ENCODE measurements around the gene COL7A1. TPM values are rescaled to one million over a fixed set of nuclear protein-coding genes. Genes with fewer than 3 reads are reported as not detected.

COL7A1 gene
- total RNA-seq, 1 experiment from 2014 or later = 8.1 TPM

DNA sequence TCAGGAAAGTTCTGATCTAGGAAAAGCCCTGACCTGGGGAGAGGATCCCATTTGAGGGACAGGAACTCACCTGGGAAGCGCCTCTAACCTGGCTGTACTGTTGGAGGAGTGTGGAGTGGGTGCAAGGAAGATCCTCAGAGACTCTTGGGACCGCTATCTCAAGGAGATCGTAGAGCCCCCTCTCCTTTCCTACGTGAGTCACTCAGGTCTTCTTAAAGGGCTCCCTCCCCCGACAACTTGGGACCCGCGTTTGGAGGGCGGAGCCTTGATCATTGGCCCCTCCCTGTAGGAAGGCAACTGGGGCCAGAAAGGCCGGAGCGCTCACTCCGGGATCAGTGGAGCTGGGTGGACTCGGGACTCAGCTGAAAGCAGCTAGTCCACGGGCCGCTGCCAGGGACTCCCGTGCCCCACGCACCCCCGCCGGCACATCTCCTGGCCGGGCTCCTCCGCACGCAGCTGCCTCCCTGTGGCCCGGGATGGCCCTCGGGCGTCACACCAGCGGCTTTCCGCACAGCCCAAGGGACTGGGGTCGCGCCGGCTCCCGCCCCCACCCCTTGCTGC, 39.6 kb upstream of the COL7A1 start (continued):
- TF ChIP-seq, protein P1, sequence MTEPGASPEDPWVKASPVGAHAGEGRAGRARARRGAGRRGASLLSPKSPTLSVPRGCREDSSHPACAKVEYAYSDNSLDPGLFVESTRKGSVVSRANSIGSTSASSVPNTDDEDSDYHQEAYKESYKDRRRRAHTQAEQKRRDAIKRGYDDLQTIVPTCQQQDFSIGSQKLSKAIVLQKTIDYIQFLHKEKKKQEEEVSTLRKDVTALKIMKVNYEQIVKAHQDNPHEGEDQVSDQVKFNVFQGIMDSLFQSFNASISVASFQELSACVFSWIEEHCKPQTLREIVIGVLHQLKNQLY (CRISPR knock-in tag; IDR thresholded peaks at IDR 0.05) = no peak
- TF ChIP-seq, protein P2, sequence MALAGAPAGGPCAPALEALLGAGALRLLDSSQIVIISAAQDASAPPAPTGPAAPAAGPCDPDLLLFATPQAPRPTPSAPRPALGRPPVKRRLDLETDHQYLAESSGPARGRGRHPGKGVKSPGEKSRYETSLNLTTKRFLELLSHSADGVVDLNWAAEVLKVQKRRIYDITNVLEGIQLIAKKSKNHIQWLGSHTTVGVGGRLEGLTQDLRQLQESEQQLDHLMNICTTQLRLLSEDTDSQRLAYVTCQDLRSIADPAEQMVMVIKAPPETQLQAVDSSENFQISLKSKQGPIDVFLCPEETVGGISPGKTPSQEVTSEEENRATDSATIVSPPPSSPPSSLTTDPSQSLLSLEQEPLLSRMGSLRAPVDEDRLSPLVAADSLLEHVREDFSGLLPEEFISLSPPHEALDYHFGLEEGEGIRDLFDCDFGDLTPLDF (CRISPR knock-in tag; IDR thresholded peaks at IDR 0.05) = no peak
- TF ChIP-seq, protein P3, sequence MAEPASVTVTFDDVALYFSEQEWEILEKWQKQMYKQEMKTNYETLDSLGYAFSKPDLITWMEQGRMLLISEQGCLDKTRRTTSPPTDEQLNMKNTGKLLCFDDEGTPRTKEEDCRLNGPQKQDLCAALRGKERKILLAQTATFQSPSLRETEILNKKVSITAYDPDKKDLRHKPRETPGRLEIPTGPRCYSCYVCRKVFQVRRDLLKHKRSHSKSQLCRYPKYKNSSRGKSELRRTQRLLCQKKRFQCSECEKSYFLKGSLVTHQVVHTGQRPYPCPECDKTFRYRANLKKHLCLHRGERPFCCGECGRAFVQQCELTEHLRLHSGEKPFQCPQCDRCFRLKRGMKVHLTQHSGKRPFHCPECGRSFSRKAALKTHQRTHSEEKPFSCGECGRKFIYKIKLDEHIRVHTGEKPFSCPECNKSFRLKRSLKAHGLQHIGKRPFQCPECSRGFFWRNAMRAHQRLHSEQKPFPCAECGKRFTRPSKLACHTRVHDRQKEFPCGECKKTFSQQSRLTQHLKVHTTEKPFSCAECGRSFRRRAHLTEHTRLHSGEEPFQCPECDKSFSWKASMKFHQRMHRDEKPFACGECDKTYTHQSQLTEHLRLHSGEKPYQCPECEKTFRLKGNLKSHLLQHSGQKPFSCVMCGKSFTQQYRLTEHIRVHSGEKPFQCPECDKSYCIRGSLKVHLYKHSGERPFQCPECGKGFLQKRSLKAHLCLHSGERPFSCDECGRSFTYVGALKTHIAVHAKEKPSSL (CRISPR knock-in tag; conservative IDR thresholded peaks at IDR 0.05) = no peak
- TF ChIP-seq RORB (CRISPR knock-in tag; IDR thresholded peaks at IDR 0.05) = no peak
- no peak for TF ChIP-seq ETV6 (CRISPR knock-in tag; IDR thresholded peaks at IDR 0.05)
- TF ChIP-seq CBFB (CRISPR knock-in tag; IDR thresholded peaks at IDR 0.05; ENCODE audit: low read depth) = peak; percentile 48; the same call in 1 of the 2 replicates
- 0 out of 2 replicates have a peak, but pooled peaks have one; percentile 29 for TF ChIP-seq NFE2L1 (CRISPR knock-in tag; IDR thresholded peaks at IDR 0.05)
- TF ChIP-seq SOX15 (CRISPR knock-in tag; IDR thresholded peaks at IDR 0.05) = no peak
- TF ChIP-seq, protein P4, sequence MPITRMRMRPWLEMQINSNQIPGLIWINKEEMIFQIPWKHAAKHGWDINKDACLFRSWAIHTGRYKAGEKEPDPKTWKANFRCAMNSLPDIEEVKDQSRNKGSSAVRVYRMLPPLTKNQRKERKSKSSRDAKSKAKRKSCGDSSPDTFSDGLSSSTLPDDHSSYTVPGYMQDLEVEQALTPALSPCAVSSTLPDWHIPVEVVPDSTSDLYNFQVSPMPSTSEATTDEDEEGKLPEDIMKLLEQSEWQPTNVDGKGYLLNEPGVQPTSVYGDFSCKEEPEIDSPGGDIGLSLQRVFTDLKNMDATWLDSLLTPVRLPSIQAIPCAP (CRISPR knock-in tag; IDR thresholded peaks at IDR 0.05) = no peak
- TF ChIP-seq EMX1 (CRISPR knock-in tag; IDR thresholded peaks at IDR 0.05) = no peak
- TF ChIP-seq, protein P5, sequence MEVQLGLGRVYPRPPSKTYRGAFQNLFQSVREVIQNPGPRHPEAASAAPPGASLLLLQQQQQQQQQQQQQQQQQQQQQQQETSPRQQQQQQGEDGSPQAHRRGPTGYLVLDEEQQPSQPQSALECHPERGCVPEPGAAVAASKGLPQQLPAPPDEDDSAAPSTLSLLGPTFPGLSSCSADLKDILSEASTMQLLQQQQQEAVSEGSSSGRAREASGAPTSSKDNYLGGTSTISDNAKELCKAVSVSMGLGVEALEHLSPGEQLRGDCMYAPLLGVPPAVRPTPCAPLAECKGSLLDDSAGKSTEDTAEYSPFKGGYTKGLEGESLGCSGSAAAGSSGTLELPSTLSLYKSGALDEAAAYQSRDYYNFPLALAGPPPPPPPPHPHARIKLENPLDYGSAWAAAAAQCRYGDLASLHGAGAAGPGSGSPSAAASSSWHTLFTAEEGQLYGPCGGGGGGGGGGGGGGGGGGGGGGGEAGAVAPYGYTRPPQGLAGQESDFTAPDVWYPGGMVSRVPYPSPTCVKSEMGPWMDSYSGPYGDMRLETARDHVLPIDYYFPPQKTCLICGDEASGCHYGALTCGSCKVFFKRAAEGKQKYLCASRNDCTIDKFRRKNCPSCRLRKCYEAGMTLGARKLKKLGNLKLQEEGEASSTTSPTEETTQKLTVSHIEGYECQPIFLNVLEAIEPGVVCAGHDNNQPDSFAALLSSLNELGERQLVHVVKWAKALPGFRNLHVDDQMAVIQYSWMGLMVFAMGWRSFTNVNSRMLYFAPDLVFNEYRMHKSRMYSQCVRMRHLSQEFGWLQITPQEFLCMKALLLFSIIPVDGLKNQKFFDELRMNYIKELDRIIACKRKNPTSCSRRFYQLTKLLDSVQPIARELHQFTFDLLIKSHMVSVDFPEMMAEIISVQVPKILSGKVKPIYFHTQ (CRISPR knock-in tag; IDR thresholded peaks at IDR 0.05) = no peak
- TF ChIP-seq, protein P6, sequence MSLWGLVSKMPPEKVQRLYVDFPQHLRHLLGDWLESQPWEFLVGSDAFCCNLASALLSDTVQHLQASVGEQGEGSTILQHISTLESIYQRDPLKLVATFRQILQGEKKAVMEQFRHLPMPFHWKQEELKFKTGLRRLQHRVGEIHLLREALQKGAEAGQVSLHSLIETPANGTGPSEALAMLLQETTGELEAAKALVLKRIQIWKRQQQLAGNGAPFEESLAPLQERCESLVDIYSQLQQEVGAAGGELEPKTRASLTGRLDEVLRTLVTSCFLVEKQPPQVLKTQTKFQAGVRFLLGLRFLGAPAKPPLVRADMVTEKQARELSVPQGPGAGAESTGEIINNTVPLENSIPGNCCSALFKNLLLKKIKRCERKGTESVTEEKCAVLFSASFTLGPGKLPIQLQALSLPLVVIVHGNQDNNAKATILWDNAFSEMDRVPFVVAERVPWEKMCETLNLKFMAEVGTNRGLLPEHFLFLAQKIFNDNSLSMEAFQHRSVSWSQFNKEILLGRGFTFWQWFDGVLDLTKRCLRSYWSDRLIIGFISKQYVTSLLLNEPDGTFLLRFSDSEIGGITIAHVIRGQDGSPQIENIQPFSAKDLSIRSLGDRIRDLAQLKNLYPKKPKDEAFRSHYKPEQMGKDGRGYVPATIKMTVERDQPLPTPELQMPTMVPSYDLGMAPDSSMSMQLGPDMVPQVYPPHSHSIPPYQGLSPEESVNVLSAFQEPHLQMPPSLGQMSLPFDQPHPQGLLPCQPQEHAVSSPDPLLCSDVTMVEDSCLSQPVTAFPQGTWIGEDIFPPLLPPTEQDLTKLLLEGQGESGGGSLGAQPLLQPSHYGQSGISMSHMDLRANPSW (CRISPR knock-in tag; conservative IDR thresholded peaks at IDR 0.05; ENCODE audit: low read depth) = 0 out of 2 replicates have a peak, but pooled peaks have one; percentile 28
- TF ChIP-seq CREM (CRISPR knock-in tag; IDR thresholded peaks at IDR 0.05) = no peak; the same call in 1 of the 2 replicates
- peak; percentile 82; the same call in 1 of the 2 replicates for TF ChIP-seq ZBTB21 (CRISPR knock-in tag; IDR thresholded peaks at IDR 0.05; ENCODE audit: borderline replicate concordance)
- no peak; the same call in 1 of the 2 replicates for TF ChIP-seq TCF7 (CRISPR knock-in tag; IDR thresholded peaks at IDR 0.05; ENCODE audit: low read depth)
- no peak for TF ChIP-seq SMAD4 (CRISPR knock-in tag; IDR thresholded peaks at IDR 0.05)
- TF ChIP-seq, protein P7, sequence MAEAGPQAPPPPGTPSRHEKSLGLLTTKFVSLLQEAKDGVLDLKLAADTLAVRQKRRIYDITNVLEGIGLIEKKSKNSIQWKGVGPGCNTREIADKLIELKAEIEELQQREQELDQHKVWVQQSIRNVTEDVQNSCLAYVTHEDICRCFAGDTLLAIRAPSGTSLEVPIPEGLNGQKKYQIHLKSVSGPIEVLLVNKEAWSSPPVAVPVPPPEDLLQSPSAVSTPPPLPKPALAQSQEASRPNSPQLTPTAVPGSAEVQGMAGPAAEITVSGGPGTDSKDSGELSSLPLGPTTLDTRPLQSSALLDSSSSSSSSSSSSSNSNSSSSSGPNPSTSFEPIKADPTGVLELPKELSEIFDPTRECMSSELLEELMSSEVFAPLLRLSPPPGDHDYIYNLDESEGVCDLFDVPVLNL (CRISPR knock-in tag; IDR thresholded peaks at IDR 0.05; ENCODE audit: borderline replicate concordance, low read depth) = 0 out of 2 replicates have a peak, but pooled peaks have one; percentile 10
